Measurements from ENCODE around the gene TRIM29. TPM values are rescaled to one million over a fixed set of nuclear protein-coding genes. Genes with fewer than 3 reads are reported as not detected.

TRIM29 gene
- total and polyA plus RNA-seq, 4 donors: 0.13 to 3.6 (median 0.84) TPM

DNA sequence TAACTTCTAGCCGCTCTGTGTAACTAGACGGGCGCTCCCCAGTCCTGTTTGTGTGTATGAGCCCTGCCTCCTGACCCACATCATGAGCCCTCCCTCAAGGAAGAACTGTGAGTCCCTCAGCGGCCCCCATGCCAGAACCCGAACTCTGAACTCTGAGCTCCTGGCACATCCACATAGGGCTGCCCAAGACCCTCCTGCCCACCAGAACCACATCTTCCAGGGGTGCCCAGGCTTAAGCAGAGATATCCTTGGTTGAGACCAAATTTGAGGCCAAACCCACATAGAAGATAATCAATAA lies 3.0 kb downstream of the TRIM29 start:
- Histone ChIP-seq H3K27ac (ENCODE audit: low read depth in 1 of 2, low read length in 2 of 2) (no peak overlapping the region), H3K27me3 (ENCODE audit: control insufficient read depth in 1 of 2, insufficient read depth in 2 of 2, low read length in 1 of 2) (no peaks in the 10 kb centered on the region), H3K36me3 (ENCODE audit: control insufficient read depth in 1 of 2, insufficient read depth in 2 of 2, low read length in 1 of 2) (no peaks in the 10 kb centered on the region), H3K4me1 (ENCODE audit: control insufficient read depth in 1 of 2, insufficient read depth in 2 of 2, low read length in 2 of 2) (no peaks in the 10 kb centered on the region), H3K9me3 (ENCODE audit: control insufficient read depth, low read length) (no peaks in the 10 kb centered on the region), H3K4me3 (ENCODE audit: low read length in 2 of 2) (no peak overlapping the region)
- intact Hi-C loops (cut with DNase I): no loop called here
- ATAC-seq (ENCODE audit: low FRiP score) (no peak), DNase-seq (peak in 1 of 2 donors; percentile 64)
- WGBS, 2 donors: 94 to 95% methylated on average over 5 of the region's 5 CpGs

DNA sequence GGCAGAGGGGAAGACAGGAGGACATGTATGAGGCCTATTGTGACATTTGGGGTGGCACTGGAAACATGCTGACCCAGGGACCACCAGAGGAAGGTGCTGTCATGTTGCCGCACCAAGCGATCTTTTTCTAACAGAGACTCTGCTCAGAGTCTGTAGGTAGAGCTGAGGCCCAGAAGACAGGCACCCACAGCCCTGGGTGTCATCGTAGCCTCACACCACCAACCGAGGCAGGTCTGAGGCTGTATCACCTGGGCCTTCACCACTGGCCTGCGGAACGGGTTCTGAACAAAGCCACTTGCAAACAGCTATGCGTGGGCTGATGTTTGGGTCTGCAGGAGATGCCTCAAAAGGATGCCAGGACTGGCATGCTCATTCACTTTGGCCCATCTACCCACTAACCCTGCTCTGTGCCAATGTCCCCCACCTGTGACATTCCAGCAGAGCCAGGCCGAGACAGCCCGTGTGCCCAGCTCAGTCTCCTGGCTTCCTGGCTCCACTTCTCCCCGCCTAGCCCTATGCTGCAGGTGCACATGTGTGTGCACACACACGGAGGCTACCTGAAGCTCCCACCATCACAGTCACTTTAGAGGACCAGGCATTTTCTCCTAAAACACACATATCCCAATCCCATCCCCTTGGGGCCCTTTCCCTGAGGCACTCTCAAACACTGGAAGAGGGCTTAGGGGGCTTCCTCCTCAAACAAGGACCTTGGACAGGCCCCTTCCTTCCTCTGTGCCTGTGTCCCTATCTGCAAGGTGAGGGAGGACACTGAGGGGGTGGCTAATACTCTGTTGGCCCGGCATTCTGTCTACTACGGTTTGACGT lies 3.6 kb downstream of the TRIM29 start:
- Histone ChIP-seq H3K4me3 (ENCODE audit: low read length in 2 of 2) (no peak overlapping the region), H3K27me3 (ENCODE audit: control insufficient read depth in 1 of 2, insufficient read depth in 2 of 2, low read length in 1 of 2) (no peaks in the 10 kb centered on the region), H3K4me1 (ENCODE audit: control insufficient read depth in 1 of 2, insufficient read depth in 2 of 2, low read length in 2 of 2) (no peaks in the 10 kb centered on the region), H3K27ac (ENCODE audit: low read depth in 1 of 2, low read length in 2 of 2) (no peak overlapping the region), H3K36me3 (ENCODE audit: control insufficient read depth in 1 of 2, insufficient read depth in 2 of 2, low read length in 1 of 2) (no peaks in the 10 kb centered on the region), H3K9me3 (ENCODE audit: control insufficient read depth, low read length) (no peaks in the 10 kb centered on the region)
- peak; percentile 25 to 34 for DNase-seq
- no peak for ATAC-seq (ENCODE audit: low FRiP score)
- intact Hi-C loops (cut with DNase I): no loop called here
- 90 to 91% methylated on average over 14 of the region's 14 CpGs for WGBS, 2 donors

DNA sequence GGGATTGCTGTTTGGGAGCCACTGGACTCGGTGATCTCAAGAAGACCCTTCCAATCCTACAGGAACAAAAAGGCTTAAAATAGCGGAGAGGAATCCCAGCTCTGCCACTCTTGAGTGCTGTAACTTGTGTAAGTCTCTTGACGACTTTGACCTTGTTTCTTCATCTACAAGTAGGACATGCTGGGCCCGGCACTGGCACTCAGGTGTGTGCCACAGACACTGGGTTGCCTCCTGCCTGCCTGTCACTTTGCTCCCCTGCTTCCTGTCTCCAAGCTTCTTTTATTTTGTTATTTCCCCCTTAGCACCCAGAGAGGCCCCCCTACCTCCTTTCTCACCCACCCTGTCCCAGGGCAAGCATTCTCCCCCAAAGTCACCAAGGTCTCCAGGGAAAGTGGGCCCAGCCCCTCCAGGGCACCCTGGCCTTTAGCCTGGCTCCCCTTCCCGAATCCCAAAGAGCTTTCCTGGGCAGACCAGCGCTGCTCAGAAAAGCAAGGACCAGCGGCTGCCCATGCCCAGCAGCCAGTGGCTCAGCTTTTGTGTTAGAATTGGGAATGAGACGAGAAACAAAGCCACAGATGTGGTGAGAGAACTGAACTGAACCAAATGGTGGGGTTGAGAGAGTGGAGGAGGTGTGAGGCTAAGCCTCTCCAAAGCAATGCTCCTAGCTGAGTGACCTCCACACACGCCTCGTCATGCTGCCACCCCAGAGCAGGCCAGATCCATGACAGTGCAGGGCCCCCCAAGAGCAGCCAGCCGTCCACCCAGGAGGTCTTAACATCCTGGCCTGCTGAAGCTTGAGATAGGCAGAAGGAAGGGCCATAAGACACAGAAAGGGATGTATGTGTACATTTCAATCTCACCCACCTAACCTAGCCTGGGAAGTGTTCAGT lies 4.5 kb downstream of the TRIM29 start:
- WGBS, 2 donors: 93 to 96% methylated on average over 11 of the region's 11 CpGs

DNA sequence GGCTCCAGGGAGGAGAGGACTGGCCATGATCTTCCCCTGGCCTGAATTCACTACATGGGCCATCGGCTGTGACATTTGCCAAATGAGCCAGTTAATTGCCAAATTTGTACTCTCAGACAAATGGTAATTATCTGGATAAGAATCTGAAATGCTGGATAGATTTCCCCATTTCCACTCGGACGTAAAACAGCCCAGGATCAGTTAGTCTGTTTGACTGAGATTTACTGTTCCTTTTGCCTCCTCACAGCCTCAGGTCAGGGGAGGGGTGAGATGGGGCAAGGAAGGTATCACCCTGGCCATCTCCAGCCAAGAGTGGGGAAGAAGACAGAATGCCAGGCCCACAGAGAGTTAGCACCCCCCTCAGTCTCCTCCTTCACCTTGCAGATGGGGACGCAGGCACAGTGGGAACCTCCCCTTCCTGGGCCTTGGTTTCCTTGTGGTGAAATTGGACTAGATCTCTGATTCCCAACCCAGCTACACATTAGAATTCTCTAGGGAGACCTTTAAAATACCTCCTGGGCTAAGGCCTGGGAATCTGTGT lies 5.2 kb downstream of the TRIM29 start:
- intact Hi-C loops (cut with DNase I): no loop called here
- no peaks in the 10 kb centered on the region for H3K9me3 ChIP-seq (ENCODE audit: control insufficient read depth, low read length)
- H3K4me3 ChIP-seq (ENCODE audit: low read length in 2 of 2): no peak overlapping the region
- H3K4me1 ChIP-seq (ENCODE audit: control insufficient read depth in 1 of 2, insufficient read depth in 2 of 2, low read length in 2 of 2): no peaks in the 10 kb centered on the region
- ATAC-seq (ENCODE audit: low FRiP score) (no peak), DNase-seq (peak; percentile 4 to 27)
- 88% methylated on average over 4 of the region's 4 CpGs for WGBS, 2 donors
- H3K27me3 ChIP-seq (ENCODE audit: control insufficient read depth in 1 of 2, insufficient read depth in 2 of 2, low read length in 1 of 2): no peaks in the 10 kb centered on the region
- no peak overlapping the region for H3K27ac ChIP-seq (ENCODE audit: low read depth in 1 of 2, low read length in 2 of 2)
- H3K36me3 ChIP-seq (ENCODE audit: control insufficient read depth in 1 of 2, insufficient read depth in 2 of 2, low read length in 1 of 2): no peaks in the 10 kb centered on the region

More for the DNA sequence above, 4.5 kb downstream of the TRIM29 start:
- ATAC-seq (ENCODE audit: low FRiP score) (no peak), DNase-seq (peak; percentile 17 to 71)
- Histone ChIP-seq H3K27ac (ENCODE audit: low read depth in 1 of 2, low read length in 2 of 2) (no peak overlapping the region), H3K9me3 (ENCODE audit: control insufficient read depth, low read length) (no peaks in the 10 kb centered on the region), H3K4me1 (ENCODE audit: control insufficient read depth in 1 of 2, insufficient read depth in 2 of 2, low read length in 2 of 2) (no peaks in the 10 kb centered on the region), H3K36me3 (ENCODE audit: control insufficient read depth in 1 of 2, insufficient read depth in 2 of 2, low read length in 1 of 2) (no peaks in the 10 kb centered on the region), H3K27me3 (ENCODE audit: control insufficient read depth in 1 of 2, insufficient read depth in 2 of 2, low read length in 1 of 2) (no peaks in the 10 kb centered on the region), H3K4me3 (ENCODE audit: low read length in 2 of 2) (no peak overlapping the region)
- intact Hi-C loops (cut with DNase I): no loop called here

DNA sequence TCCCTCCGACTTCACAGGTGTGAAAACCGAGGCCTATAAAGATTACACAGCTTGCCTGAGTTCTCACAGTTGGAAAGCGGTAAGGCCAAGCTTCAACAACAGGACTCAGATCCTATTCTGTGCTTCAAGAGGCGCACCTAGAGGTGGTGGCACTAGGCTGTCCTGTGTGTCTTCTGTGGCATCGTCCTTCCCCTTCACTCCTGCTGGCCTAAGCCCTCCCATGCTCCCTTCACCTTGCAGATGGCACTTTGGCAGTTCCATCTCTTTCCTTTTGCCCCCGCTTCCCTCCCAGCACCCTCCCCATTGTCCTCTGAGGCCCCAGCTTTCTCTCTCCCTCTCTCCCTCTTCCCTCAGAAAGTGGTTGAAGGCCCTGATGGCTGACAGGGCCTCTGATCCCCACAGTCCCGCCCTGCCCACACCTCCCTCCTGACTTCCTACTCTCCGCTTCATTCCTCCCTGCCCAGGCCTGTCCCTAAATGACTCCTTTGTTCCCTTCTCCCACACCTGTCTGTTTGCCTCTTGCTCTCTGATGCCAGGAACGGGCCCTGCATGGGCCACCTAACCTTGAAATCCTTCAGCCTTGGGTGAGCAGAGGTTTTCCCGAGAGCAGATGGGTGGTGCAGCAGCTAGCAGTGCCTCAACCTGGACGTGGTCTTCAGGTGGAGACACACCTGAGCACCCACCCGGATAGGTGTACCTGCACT lies 5.8 kb downstream of the TRIM29 start:
- ATAC-seq (ENCODE audit: low FRiP score) (no peak), DNase-seq (peak; percentile 26 to 50)
- Histone ChIP-seq H3K27me3 (ENCODE audit: control insufficient read depth in 1 of 2, insufficient read depth in 2 of 2, low read length in 1 of 2) (no peaks in the 10 kb centered on the region), H3K36me3 (ENCODE audit: control insufficient read depth in 1 of 2, insufficient read depth in 2 of 2, low read length in 1 of 2) (no peaks in the 10 kb centered on the region), H3K4me1 (ENCODE audit: control insufficient read depth in 1 of 2, insufficient read depth in 2 of 2, low read length in 2 of 2) (no peaks in the 10 kb centered on the region), H3K9me3 (ENCODE audit: control insufficient read depth, low read length) (no peaks in the 10 kb centered on the region), H3K27ac (ENCODE audit: low read depth in 1 of 2, low read length in 2 of 2) (no peak overlapping the region), H3K4me3 (ENCODE audit: low read length in 2 of 2) (no peak overlapping the region)
- intact Hi-C loops (cut with DNase I): no loop called here
- 72 to 82% methylated on average over 12 of the region's 12 CpGs for WGBS, 2 donors

DNA sequence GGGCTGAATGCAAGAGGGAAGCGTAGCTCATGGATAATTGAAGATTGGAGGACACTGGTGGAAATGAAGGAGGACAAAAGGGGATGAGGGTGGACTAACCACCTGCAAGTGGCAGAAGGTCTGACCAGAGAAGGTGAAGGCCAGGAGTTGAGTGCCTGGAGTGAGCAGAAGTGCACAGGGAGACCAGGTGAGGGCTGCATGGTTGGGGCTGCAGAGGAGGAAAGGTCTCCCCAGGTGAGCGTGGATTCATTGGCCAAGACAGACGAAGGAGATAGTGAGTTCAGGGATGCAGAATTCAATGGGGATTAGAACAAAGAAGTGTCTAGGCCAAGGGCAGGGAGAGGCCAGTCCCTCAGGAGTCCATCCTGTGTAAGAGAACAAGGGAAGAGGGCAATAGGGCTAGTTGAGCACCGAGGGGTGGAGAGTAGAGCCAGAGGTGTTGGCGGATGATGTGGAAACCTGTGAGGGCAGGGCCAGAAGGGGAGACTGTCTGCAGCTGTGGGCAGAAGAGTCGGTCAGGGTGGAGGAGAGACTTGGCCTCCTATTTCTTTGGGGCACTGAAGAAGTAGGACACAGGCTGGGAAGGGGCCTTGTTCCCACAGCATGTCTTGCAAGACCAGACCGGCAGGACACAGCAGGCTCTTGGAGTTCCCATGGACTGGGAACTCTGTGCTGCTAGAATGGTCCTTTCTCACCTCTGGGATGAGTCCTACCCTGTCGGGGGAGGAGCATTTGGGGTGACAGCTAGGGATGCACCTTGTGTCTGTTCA lies 6.7 kb downstream of the TRIM29 start:
- no peak overlapping the region for H3K4me3 ChIP-seq (ENCODE audit: low read length in 2 of 2)
- no peaks in the 10 kb centered on the region for H3K9me3 ChIP-seq (ENCODE audit: control insufficient read depth, low read length)
- no peak for ATAC-seq (ENCODE audit: low FRiP score)
- 96% methylated on average over 8 of the region's 8 CpGs for WGBS, 2 donors
- no peak overlapping the region for H3K27ac ChIP-seq (ENCODE audit: low read depth in 1 of 2, low read length in 2 of 2)
- H3K36me3 ChIP-seq (ENCODE audit: control insufficient read depth in 1 of 2, insufficient read depth in 2 of 2, low read length in 1 of 2): no peaks in the 10 kb centered on the region
- no peaks in the 10 kb centered on the region for H3K27me3 ChIP-seq (ENCODE audit: control insufficient read depth in 1 of 2, insufficient read depth in 2 of 2, low read length in 1 of 2)
- intact Hi-C loops (cut with DNase I): no loop called here
- no peaks in the 10 kb centered on the region for H3K4me1 ChIP-seq (ENCODE audit: control insufficient read depth in 1 of 2, insufficient read depth in 2 of 2, low read length in 2 of 2)
- DNase-seq: peak; percentile 9 to 51

DNA sequence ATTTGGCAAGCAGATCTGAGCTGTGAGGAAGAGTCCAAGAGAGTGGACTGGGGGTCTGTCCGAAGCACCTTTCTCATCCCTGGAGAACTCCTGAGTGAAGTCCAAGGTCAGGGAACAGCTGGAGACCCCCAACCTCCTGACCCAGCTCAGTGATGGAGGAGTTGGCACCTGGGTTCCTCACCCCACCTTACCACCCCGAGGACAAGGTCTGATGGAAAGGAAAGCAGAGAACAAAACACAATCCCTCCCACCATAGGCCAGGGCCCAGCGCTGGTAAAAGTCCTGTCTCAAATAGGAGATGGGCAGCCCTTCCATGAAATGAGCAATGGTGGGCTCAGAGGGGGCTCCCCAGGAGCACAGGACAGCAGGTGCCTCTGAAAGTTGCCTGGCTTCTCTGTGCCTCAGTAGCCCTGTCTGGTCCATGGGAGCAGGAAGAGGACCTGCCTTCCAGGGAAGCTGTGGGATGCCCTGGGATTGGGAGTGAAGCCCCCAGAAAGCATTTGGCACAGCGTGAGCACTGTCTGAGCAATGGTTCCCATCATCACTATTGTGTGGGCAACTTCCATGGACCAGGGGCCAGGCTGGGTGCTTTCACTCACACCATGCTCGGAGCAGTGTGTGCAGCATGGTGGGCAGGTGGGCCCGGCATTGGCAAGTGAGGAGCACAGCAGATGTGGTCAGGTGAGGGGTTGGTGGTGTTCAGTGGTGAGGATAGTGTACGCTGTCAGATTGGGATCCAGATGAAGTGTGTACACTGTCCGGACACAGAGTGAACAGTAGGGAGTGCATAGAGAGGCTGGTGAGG lies 7.5 kb downstream of the TRIM29 start:
- intact Hi-C loops (cut with DNase I): no loop called here
- no peaks in the 10 kb centered on the region for H3K36me3 ChIP-seq (ENCODE audit: control insufficient read depth in 1 of 2, insufficient read depth in 2 of 2, low read length in 1 of 2)
- ATAC-seq (ENCODE audit: low FRiP score) (no peak), DNase-seq (peak; percentile 22 to 32)
- H3K27ac ChIP-seq (ENCODE audit: low read depth in 1 of 2, low read length in 2 of 2): no peak overlapping the region
- 92 to 93% methylated on average over 8 of the region's 8 CpGs for WGBS, 2 donors
- H3K27me3 ChIP-seq (ENCODE audit: control insufficient read depth in 1 of 2, insufficient read depth in 2 of 2, low read length in 1 of 2): no peaks in the 10 kb centered on the region
- no peaks in the 10 kb centered on the region for H3K4me1 ChIP-seq (ENCODE audit: control insufficient read depth in 1 of 2, insufficient read depth in 2 of 2, low read length in 2 of 2)
- no peak overlapping the region for H3K4me3 ChIP-seq (ENCODE audit: low read length in 2 of 2)
- H3K9me3 ChIP-seq (ENCODE audit: control insufficient read depth, low read length): no peaks in the 10 kb centered on the region

All from aorta (tissue), 5 donors.